Measurements from ENCODE around the gene KPNA6. TPM values are rescaled to one million over a fixed set of nuclear protein-coding genes. Genes with fewer than 3 reads are reported as not detected.
A peak's percentile ranks its signal among the peaks of the same experiment; 100 is the strongest.

Gene KPNA6
- total RNA-seq, 1 donor from 2014 or later = 60.3 TPM

- ChIA-PET POLR2A (interaction anchor here (0.6 to 2.7 kb wide), 14 partner anchors 18 to 627 kb away, joined by 3 to 37 read pairs (median 10); partner anchors contain the start of genes BSDC1, CCDC28B, HDAC1 and KPNA6), CTCF (interaction anchor here (0.9 to 1.7 kb wide), 7 partner anchors 17 to 236 kb away, joined by 3 to 6 read pairs (median 4); partner anchors contain the start of genes CCDC28B and TMEM39B)
- no peak for TF ChIP-seq CTCF (IDR thresholded peaks at IDR 0.05)
- Mint-ChIP-seq H3K4me3 (peak overlapping the region; percentile 90), H3K36me3 (ENCODE audit: low read depth) (peaks cover 40% of the 10 kb centered on the region), H3K4me1 (peaks cover 44% of the 10 kb centered on the region), H3K27me3 (no peaks in the 10 kb centered on the region), H3K9me3 (no peaks in the 10 kb centered on the region), H3K27ac (peak overlapping the region; percentile 83)
- intact Hi-C loops (cut with micrococcal nuclease) = loop anchor here (1.0 kb wide), 2 partner anchors 20 to 112 kb away; partner anchors contain the start of genes CCDC28B and HDAC1
- ATAC-seq (ENCODE audit: low read depth) = no peak
- DNase-seq = peak; percentile 31
Measured at GRCh38 chr1:32180186-32181060, 72.6 kb downstream of the KPNA6 start.

- Mint-ChIP-seq H3K27ac (peak overlapping the region; percentile 83), H3K4me1 (peaks cover 46% of the 10 kb centered on the region), H3K27me3 (no peaks in the 10 kb centered on the region), H3K36me3 (ENCODE audit: low read depth) (peaks cover 42% of the 10 kb centered on the region), H3K4me3 (peak overlapping the region; percentile 90), H3K9me3 (no peaks in the 10 kb centered on the region)
- ChIA-PET CTCF (interaction anchor here (1.0 kb wide), 2 partner anchors 17 to 19 kb away, joined by 3 to 4 read pairs; partner anchors contain the start of gene CCDC28B), POLR2A (interaction anchor here (0.6 to 2.7 kb wide), 6 partner anchors 17 to 627 kb away, joined by 3 to 22 read pairs (median 13); partner anchors contain the start of genes BSDC1, KPNA6, MARCKSL1 and TMEM39B)
- intact Hi-C loops (cut with micrococcal nuclease) = no loop called here
- DNase-seq = no peak
- no peak for ATAC-seq (ENCODE audit: low read depth)
- TF ChIP-seq CTCF (IDR thresholded peaks at IDR 0.05) = no peak
Measured at GRCh38 chr1:32181065-32181464, 73.2 kb downstream of the KPNA6 start.

GRCh38 chr1:32181563-32181962, 73.7 kb downstream of the KPNA6 start:
- Mint-ChIP-seq H3K4me1 (peaks cover 51% of the 10 kb centered on the region), H3K27me3 (no peaks in the 10 kb centered on the region), H3K4me3 (peak overlapping the region; percentile 90), H3K9me3 (no peaks in the 10 kb centered on the region), H3K27ac (no peak overlapping the region), H3K36me3 (ENCODE audit: low read depth) (peaks cover 47% of the 10 kb centered on the region)
- no peak for TF ChIP-seq CTCF (IDR thresholded peaks at IDR 0.05)
- ChIA-PET POLR2A (interaction anchor here (1.4 to 2.6 kb wide), 2 partner anchors 17 to 73 kb away, joined by 8 to 15 read pairs; partner anchors contain the start of gene KPNA6), CTCF (interaction anchor here (0.6 kb wide), 1 partner anchor 140 kb away, joined by 3 read pairs; no protein-coding TSS in a partner anchor)
- DNase-seq = no peak
- ATAC-seq (ENCODE audit: low read depth) = no peak
- intact Hi-C loops (cut with micrococcal nuclease) = no loop called here

- intact Hi-C loops (cut with micrococcal nuclease) = no loop called here
- ATAC-seq (ENCODE audit: low read depth) (no peak), DNase-seq (no peak)
- no peaks in the 10 kb centered on the region for H3K27me3 Mint-ChIP-seq
- POLR2A ChIA-PET = interaction anchor here (0.6 to 1.4 kb wide), 3 partner anchors 39 to 635 kb away, joined by 5 to 8 read pairs (median 7); partner anchors contain the start of genes KPNA6, S100PBP and YARS1
- TF ChIP-seq CTCF (IDR thresholded peaks at IDR 0.05) = no peak
- peaks cover 51% of the 10 kb centered on the region for H3K36me3 Mint-ChIP-seq (ENCODE audit: low read depth)
- peaks cover 52% of the 10 kb centered on the region for H3K4me1 Mint-ChIP-seq
- CTCF ChIA-PET = no interaction called here
- H3K27ac Mint-ChIP-seq = no peak overlapping the region
- no peak overlapping the region for H3K4me3 Mint-ChIP-seq
- H3K9me3 Mint-ChIP-seq = no peaks in the 10 kb centered on the region
Measured at GRCh38 chr1:32182060-32182459, 74.2 kb downstream of the KPNA6 start.

GRCh38 chr1:32184650-32185049, 76.8 kb downstream of the KPNA6 start:
- Mint-ChIP-seq H3K27ac (no peak overlapping the region), H3K36me3 (ENCODE audit: low read depth) (peaks cover 70% of the 10 kb centered on the region), H3K9me3 (no peaks in the 10 kb centered on the region), H3K27me3 (no peaks in the 10 kb centered on the region), H3K4me1 (peaks cover 45% of the 10 kb centered on the region), H3K4me3 (no peak overlapping the region)
- ChIA-PET CTCF (interaction anchor here (0.6 kb wide), 1 partner anchor 1089 kb away, joined by 3 read pairs; no protein-coding TSS in a partner anchor), POLR2A (interaction anchor here (0.7 kb wide), 2 partner anchors 26 to 198 kb away, joined by 3 to 4 read pairs; no protein-coding TSS in a partner anchor)
- no peak for DNase-seq
- no peak for TF ChIP-seq CTCF (IDR thresholded peaks at IDR 0.05)
- intact Hi-C loops (cut with micrococcal nuclease) = no loop called here
- no peak for ATAC-seq (ENCODE audit: low read depth)

All from activated B cell treated with CpG ODN at 0.5 μM for 24 hours (primary cell).